NCI-H748 treated with DMSO at 0.1 percent for 48 hours (cell line): Measurements from ENCODE around the gene HFE.
"Not testable (repeated sequence)": the region's sequence is repeated elsewhere in the genome, so short reads cannot be mapped to it uniquely, and the experiment has no call there.

ENCODE experiments used
- DNase-seq: peaks from one replicate; lab custom pipeline; 2025; lab: John Stamatoyannopoulos, UW

The HFE gene

DNA sequence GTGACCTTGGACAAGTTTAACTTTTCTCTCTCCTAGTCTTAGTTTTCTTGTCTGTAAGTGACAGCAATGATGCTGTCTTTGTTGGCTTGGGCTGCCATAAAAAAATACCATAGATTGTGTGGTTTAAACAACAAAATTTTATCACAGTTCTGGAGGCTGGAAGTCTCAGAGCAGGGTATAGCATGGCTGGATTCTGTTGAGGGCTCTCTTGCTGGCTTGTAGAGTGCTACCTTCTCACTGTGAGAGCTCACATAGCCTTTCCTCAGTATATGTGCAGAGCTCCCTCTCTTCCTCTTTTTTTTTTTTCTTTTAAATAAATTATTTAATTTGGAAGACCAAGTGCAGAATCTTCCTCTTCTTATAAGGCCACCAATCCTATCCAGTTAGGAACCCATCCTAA lies 26.3 kb downstream of the HFE start:
- no peak for DNase-seq

DNA sequence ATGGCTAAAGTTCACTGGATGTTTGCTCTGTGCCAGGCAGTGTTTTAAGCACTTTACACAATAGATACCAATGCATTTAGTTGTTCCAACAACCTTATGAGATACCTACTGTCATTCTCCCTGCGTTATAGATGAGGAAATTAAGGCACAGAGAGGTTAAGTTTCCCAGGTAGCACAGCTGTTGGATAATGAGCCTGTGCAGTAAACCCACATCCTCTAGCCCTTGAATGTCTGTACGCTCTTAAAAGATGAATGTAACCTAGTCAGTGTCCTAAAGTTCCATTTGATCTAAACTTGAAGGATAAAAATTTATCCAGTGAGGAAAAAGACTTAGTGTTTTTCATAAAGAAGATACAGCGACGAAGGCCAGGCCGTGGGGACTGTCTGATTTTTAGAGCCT lies 28.0 kb downstream of the HFE start:
- DNase-seq = no peak

DNA sequence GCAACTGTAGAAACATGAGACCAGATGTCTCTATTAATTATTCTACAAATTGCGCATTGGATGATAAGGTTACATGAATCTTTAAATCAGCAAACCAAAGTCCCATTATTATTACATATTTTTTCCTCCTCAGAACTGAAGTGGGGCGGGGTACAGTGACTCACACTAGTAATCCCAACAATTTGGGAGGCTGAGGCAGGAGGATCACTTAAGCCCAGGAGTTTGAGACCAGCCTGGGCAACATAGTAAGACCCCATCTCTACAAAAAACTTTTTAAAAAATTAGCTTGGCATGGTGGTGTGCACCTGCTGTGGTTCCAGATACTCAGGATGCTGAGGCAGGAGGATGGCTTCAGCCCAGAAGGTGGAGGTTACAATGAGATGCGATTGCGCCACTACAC lies 29.0 kb downstream of the HFE start:
- DNase-seq = no peak

DNA sequence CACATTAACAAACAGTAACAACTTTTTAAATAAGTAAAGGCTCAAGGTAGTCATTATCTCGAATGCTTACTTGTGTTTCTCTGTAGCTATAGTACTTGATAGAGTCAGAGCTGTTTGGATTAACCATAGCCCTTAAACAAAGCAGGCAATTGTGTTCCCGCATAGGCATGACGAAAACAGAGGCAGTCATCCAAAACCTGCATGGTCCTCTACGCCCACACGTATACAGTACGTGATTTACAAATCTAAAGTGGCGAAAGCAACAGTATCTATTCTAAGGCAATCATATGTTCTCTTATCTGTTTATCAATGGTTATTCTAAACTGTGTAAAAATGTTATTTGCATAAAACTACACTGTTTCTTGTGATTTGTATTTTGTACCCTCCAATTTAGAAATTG lies 31.8 kb downstream of the HFE start:
- peak; percentile 78 for DNase-seq

DNA sequence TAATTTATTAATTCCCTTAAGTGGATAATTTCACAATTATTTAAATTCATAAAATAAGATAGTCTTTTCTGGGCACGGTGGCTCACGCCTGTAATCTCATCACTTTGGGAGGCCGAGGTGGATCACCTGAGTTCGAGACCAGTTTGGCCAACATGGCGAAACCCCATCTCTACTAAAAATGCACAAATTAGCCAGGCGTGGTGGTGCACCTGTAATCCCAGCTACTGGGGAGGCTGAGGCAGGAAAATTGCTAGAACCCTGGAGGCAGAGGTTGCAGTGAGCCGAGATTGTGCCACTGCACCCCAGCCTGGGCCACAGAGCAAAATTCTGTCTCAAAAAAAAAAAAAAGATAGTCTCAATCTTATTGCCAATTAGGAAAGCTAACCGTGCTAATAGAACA lies 32.9 kb downstream of the HFE start:
- DNase-seq = not testable (repeated sequence)

DNA sequence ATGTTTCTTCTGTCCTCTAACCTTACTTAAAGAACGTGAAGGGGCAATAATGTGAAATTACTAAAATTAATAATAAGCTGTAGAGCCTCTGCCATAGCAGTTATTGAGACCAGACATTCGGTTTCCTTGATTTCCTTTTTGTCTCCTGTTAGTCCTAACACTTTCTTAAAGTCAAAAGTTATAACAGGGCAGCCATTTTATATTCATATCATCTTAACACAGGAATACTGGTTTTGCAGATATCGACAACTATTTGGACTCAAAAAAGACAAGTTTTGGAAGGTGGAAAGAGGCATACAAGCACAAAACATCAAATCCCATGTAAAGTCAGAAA lies 33.5 kb downstream of the HFE start:
- DNase-seq = no peak

DNA sequence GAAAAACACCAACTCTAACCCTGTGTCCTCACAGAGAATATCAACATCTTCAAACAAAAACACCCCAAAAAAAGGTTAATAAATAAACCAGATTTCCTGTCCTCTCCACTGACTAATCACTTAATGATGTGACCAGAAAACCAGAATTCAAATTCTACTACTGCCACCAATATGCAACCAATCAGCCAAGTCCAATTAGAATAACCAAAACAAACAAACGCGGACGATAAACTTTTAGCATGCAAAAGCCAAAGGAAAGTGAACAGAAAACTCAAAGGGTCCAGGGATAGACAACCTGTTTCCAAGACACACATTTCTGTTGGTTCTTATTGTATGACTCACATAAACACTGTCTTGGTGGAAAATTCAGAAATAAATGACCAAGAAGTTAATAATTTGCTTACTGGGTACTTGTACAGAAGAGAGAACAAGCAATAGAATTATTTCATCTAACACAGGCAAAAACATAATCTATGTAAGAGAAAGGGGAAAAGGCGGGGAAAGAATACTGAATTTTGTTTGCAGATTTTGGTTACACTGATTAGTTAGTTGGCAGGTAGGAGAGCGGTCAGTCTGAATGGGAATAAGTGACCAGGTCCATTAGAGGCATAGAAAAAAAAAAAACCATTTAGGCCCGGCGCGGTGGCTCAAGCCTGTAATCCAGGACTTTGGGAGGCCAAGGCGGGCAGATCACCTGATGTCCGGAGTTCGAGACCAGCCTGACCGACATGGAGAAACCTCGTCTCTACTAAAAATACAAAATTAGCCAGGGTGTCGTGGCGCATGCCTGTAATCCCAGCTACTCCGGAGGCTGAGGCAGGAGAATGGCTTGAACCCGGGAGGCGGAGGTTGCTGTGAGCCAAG lies 34.1 kb downstream of the HFE start:
- DNase-seq = no peak

DNA sequence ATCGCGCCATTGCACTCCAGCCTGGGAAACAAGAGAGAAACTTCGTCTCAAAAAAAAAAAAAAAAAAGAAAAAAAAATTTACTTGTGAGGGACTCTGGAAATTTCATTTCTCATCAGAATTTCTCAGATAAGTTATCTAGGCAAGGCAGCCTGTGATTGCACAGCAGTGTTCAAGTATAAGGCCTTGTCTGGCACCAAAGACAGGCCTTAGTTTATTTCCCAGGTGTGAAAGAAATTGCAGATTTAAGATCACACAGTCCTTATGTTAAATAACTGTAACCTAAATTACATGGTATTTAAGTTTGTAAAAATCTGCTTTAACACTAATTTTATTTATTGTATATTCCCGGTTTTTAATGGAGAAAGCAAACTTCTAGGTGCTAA lies 34.8 kb downstream of the HFE start:
- no peak for DNase-seq

DNA sequence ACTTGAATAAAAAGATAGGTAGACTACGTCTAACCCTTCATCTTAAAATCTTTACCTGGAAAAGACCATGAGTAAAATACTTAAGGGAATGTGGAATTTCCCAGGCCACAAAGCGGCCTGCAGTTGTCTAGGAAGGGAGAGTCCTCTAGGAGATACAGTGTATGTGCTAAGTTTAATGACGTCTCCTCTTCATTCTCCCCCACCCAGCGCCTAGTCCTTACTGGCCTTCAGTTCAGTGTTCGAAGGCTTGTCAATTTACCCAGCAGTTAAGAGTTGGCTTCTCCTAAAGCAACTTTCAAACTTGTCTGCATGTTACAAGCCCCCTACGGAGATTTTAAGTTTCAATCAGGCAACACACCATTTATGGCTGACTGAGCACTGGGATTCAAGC lies 35.2 kb downstream of the HFE start:
- no peak for DNase-seq

DNA sequence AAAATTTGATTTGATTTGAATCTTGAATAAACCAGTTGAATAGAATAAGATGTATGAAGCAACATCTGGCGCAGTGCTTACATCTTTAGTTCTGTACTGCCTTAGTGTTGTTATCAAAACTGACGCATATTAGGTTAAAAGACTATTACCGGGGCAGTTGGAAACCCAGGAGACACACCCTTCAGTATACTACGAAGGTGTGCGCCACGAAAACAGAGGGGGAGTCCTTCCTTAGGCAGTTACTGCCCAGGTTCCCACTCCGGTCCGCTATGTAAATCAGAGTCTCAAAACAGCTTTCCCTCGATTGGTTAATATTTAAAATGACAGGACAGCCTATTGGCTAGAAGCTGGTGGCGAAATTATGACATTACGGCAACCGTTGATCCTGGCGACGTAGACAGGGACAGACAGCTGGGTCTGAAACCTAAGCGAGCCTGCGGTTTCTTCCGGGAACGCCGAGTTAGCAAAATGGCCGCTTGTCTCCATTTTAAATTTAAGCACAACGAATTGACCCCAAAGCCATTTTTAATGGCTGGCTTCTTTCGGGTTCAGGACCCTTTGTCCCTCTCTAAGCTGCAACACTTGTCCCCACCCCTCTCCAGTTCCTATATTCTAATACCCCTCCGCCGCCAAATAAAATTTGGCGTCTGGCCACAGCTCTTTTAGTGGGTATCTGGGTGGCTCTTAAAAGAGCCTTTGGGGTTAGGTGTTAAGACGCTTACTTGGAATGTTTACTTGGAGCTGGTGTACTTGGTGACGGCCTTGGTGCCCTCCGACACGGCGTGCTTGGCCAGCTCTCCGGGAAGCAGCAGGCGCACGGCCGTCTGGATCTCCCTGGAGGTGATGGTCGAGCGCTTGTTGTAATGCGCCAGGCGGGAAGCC lies 35.8 kb downstream of the HFE start:
- DNase-seq = peak; percentile 99

DNA sequence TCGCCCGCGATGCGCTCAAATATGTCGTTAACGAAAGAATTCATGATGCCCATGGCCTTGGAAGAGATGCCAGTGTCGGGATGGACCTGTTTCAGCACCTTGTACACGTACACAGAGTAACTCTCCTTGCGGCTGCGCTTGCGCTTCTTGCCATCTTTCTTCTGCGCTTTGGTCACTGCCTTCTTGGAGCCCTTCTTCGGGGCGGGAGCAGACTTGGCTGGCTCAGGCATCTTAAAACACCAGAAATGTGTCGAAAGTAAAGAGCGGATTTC lies 36.4 kb downstream of the HFE start:
- no peak for DNase-seq

DNA sequence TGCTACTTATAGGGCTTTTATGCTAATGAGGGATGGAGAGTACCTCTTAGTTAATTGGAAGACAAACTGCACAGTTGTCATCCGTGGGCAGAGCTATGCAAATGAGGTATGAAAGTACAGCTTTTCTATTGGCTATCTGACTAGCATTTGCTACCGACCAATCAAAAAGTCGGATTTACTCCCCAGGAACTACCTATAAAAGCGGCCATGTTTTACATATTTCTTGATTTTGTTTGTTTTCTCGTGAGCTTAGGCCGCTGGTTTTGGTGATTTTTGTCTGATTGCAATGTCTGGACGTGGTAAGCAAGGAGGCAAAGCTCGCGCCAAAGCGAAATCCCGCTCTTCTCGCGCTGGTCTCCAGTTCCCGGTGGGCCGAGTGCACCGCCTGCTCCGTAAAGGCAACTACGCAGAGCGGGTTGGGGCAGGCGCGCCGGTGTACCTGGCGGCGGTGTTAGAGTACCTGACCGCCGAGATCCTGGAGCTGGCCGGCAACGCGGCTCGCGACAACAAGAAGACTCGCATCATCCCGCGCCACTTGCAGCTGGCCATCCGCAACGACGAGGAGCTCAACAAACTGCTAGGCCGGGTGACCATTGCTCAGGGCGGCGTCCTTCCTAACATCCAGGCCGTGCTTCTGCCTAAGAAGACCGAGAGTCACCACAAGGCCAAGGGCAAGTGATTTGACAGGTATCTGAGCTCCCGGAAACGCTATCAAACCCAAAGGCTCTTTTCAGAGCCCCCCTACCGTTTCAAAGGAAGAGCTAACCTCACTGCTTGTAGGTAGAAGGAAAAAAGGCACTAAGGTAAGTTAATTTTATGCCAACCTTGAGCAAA lies 36.9 kb downstream of the HFE start:
- peak; percentile 99 for DNase-seq

DNA sequence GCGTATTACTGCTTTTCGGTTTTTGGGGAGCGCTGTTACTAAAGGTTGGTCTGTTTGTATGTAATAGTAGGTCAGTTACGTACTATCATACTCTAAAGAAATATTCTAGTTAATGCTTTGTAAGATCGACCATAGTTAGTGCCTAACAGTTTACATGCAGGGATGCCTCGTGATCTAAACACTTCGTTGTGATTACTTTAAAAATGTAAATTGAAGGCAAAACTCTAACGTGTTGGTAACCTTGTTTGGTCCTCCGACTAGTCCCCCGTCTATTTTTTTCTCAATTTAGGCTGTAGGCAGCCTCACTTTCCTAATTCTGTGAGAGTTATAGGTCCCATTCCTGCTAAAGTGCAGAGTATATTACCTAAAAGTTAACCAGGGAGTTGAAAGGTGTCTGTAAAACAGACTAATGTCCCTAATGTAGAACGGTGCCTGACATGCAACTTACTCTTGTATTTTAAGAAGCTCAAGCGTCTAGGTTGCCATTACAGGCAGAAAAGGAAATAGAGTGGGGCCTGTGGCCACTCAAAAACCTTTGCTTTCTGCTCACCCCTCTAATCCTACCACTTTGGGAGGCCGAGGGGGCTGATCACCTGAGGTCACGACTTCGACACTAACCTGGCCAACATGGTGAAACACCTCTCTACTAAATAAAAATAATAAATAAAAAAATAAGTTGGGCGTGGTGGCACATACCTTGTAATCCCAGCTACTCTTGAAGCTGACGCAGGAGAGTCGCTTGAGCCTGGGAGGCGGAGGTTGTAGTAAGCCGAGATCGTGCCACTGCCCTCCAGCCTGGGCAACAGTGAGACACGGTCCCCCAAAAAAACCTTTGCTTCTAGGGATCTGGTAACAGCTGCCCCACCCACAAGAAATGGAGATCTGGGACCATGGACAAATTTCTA lies 37.8 kb downstream of the HFE start:
- peak; percentile 42 for DNase-seq

DNA sequence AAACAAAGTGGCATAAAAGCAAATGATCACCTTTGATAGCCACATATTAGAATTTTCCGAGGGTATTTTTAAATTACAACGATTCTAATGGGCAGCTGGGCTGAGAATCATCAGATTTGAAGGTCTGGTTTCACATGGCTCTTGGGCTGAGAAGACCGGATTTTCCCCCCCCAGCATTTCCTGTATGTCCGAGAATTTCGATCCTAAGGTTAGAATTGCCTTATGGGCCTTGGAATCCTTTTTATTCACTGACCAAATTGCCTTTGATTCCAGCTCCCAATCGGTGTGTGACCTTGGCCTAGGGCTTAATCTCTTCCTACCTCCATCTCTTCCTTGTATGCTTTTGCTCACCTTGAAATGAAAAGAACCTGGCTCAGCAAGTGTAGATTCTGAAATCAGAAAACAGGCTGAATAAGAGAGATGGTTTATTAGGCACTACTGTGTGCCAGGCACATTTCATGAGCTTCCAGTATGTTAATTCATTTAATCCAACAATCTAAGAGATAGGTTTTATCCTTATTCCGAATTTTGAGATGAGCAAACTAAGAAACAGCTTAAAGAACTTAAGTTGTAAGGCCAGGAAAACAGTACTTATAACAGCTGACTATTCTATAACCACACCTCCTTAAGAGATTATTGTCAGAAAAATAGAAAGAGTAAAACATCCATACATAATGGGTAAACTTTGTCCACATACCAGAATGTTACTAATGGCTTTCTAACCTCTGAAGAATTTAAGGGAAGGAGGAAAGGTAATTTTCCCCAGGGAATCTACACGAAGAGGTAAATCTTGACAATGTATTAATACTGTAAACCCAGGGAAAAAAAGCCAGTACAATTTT lies 39.4 kb downstream of the HFE start:
- DNase-seq = no peak

DNA sequence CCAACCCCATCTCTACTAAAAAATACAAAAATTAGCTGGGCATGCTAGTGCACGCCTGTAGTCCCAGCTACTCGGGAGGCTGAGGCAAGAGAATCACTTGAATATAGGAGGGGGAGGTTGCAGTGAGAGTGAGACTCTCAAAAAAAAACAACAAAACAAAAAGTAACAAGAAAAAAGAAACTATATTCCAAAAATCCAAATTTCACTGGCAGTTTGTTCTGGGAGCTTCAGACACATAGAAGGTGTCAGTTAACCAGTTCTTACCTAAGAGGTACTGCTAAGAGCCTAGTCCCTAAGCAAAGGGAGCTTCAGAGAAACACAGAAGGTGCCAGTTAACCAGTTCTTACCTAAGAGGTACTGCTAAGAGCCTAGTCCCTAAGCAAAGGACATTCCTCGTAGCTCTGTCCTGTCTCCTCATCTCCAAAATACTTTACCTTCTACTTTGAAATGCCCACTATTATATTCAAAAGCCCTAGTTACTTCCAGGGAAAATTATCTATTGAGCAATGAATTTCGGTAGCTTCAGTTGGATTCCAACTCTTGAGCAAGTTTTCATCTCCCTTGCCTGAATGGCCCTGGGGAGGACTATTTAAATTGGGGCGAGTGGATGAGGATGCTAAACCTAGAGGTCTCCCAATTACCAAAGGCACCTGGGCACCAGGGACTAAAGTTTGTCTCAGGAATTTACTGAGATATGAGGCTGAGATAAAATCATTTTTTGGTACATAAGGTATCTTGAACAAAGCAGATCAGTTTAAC lies 41.0 kb downstream of the HFE start:
- DNase-seq = no peak

DNA sequence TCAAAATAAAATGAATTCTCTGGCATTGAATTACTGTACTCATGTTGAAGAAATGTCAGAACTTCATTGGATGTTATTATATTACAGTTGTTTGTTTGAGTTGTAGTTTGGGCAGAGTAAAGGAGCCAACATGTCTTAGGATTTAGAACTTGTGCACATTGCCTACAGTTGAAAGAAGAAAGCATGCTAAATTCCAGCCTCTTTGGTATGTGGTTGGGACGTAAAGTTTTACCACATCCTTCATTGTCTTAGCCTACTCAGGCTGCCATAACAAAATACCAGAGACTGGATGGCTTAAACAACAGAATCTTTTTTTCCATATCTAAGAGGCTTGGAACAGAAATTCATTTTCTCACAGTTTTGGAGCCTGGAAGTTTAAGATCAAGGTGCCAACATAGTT lies 42.4 kb downstream of the HFE start:
- no peak for DNase-seq

DNA sequence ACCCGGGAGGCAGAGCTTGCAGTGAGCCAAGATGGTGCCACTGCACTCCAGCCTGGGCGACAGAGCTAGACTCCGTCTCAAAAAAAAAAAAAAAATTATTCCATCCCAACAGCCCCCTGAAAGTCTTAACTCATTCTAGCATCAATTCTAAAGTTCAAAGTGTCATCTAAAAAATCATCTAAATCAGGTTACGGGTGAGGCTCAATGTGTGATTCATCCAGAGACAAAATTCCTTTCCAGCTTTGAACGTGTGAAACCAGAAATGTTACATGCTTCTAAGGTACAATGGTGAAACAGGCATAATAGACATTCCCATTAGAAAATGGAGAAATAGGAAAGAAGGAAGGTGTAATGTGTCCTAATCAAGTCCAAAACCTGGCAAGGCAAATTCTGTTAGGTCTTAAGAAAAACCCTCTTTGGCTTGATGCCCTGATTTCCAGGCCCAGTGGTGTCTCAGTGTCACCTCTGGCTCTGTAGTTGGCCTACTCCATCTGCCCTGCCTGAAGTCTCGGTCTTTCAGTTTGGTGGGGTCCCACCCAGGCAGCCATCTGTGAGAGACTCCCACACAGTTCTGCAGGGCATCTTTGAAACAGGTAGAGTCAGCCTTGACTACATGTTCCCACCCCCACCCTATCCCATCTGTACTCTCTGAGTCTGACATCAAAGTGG lies 43.5 kb downstream of the HFE start:
- DNase-seq = no peak

DNA sequence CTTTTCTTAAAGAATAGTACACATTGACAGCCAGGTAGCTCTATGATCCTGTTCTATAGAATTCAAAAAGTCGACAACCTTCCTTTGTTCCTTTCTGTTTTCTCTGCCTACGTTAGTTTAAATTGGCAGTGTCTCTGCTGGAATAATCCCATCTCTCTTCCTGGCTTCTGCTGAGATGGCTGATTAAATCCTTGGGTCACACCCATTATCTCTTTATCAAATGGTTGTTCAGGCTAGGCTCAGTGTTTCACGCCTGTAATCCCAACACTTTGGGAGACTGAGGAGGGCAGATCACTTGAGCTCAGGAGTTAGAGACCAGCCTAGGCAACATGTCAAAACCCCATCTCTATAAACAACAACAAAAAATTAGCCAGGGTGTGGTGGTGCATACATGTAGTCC lies 44.4 kb downstream of the HFE start:
- no peak for DNase-seq

DNA sequence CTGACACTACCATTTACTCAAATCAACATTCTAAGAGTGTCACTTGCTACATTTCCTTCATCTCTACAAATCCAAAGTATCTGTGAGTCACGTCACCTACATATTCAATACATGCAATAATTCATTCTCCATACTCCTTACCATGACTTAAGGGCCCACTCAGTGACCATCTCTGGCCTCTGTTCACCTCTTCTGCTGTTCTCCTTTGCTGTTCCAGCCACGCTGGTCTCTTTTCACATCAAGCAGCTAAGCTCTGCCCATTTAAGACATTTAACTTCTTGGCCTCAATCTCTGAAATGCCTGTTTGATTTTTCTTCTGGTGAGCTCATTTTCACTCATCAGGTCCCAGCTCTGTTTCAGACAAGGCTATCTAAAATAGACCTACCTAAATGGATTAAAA lies 46.5 kb downstream of the HFE start:
- no peak for DNase-seq

DNA sequence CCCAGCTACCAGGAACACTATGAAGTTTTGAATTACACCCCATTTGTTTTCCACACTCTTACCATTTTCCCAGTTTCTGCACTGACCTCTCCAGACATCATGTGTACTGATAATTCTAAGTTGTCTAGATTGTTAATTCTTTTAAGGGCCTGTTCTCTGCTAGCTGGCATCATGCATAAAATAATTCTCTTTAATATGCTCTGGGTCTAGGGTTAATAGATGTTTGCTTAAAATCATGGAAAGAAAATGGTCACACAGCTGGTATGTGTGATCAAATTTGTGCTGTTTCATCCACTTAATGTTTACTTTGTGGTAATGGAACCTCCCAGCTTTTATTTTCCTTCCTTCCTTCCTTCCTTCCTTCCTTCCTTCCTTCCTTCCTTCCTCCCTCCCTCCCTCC lies 49.1 kb downstream of the HFE start:
- no peak for DNase-seq
